NCI-H2081 treated with DMSO at 0.1 percent for 48 hours (cell line): ENCODE data around the gene RHOXF2B.
"Not testable (repeated sequence)": the region's sequence is repeated elsewhere in the genome, so short reads cannot be mapped to it uniquely, and the experiment has no call there.

ENCODE experiments used
- DNase-seq: peaks from one replicate; lab custom pipeline; 2025; lab: John Stamatoyannopoulos, UW

The RHOXF2B gene

GRCh38 chrX:120077590-120077989, at the start of gene RHOXF2B:
TSS of gene RHOXF2B (minus strand) at chrX:120077690. CDS start at chrX:120077552, 138 bp downstream.
- DNase-seq = not testable (repeated sequence)

- DNase-seq = no peak
These were observed 48.0 kb upstream of the RHOXF2B start for GRCh38 chrX:120125444-120125843.

- DNase-seq = no peak
These were observed 42.7 kb upstream of the RHOXF2B start for GRCh38 chrX:120120223-120120622.

GRCh38 chrX:120115438-120115963, 38.0 kb upstream of the RHOXF2B start, which contains the start of gene RHOXF1:
TSS of gene RHOXF1 (minus strand) at chrX:120115913. CDS start at chrX:120115862, 51 bp downstream.
- DNase-seq = no peak

GRCh38 chrX:120111611-120112010, 34.1 kb upstream of the RHOXF2B start:
- DNase-seq = no peak

- DNase-seq = no peak
These were observed 31.9 kb upstream of the RHOXF2B start for GRCh38 chrX:120109378-120109777.

GRCh38 chrX:120104707-120105106, 27.2 kb upstream of the RHOXF2B start:
- not testable (repeated sequence) for DNase-seq

GRCh38 chrX:120101057-120101456, 23.6 kb upstream of the RHOXF2B start:
- DNase-seq = not testable (repeated sequence)

- no peak for DNase-seq
These were observed 12.7 kb upstream of the RHOXF2B start for GRCh38 chrX:120090208-120090607.

GRCh38 chrX:120087289-120088017, 10.0 kb upstream of the RHOXF2B start:
- DNase-seq = no peak

GRCh38 chrX:120085553-120086185, 8.2 kb upstream of the RHOXF2B start:
- not testable (repeated sequence) for DNase-seq

GRCh38 chrX:120066169-120066568, 11.3 kb downstream of the RHOXF2B start:
- not testable (repeated sequence) for DNase-seq

GRCh38 chrX:120042712-120043111, 34.8 kb downstream of the RHOXF2B start:
- not testable (repeated sequence) for DNase-seq

GRCh38 chrX:120042247-120042646, 35.2 kb downstream of the RHOXF2B start:
- not testable (repeated sequence) for DNase-seq

GRCh38 chrX:120040176-120040575, 37.3 kb downstream of the RHOXF2B start:
- not testable (repeated sequence) for DNase-seq

GRCh38 chrX:120039087-120039733, 38.3 kb downstream of the RHOXF2B start:
- DNase-seq = not testable (repeated sequence)

- DNase-seq = no peak
These were observed 40.8 kb downstream of the RHOXF2B start for GRCh38 chrX:120036704-120037103.

- DNase-seq = not testable (repeated sequence)
These were observed 41.8 kb downstream of the RHOXF2B start for GRCh38 chrX:120035522-120036309.

GRCh38 chrX:120029354-120029753, 48.1 kb downstream of the RHOXF2B start:
- no peak for DNase-seq

- DNase-seq = peak; percentile 83
These were observed 54.2 kb downstream of the RHOXF2B start for GRCh38 chrX:120023259-120023658.

- no peak for DNase-seq
These were observed 54.7 kb downstream of the RHOXF2B start for GRCh38 chrX:120022763-120023162.
